ENCODE measurements around the gene MAPRE2.

Gene MAPRE2

DNA sequence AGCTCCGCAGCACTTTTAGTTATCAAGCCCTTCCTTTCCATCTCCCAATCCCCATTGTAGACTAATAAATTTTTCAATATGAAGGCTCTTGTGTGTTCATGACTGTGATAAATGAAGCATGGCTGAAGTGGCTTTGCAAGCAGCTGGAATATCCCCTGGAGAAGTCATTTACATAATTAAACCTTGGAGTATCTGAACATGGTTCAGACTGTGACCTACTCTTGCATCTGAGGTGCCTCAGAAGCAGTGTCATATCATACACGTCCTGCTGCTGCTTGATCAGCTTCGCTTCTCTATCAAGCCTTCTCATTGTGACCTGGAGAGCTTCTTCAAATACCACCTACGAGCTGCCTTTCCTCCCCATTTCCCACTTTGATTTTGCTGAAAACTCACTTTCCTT, 151.2 kb downstream of the MAPRE2 start:
- no peak overlapping the region for H3K4me3 ChIP-seq (ENCODE audit: insufficient read length, low read depth)
- DNase-seq (ENCODE audit: low read depth, low spot score) = no peak
- no peak for TF ChIP-seq YY1 (IDR thresholded peaks at IDR 0.05; ENCODE audit: insufficient read depth, insufficient read length)
- no peak for TF ChIP-seq SUZ12 (IDR thresholded peaks at IDR 0.05; ENCODE audit: extremely low read depth, insufficient read depth, insufficient read length)
- no peak for TF ChIP-seq ZNF274 (IDR thresholded peaks at IDR 0.05; ENCODE audit: low read depth, low read length)
- no peaks in the 10 kb centered on the region for H3K9me3 ChIP-seq (ENCODE audit: insufficient read depth, low read length)
- no peak overlapping the region for H3K9ac ChIP-seq (ENCODE audit: insufficient read length, low read depth)
- no peaks in the 10 kb centered on the region for H3K36me3 ChIP-seq (ENCODE audit: insufficient read depth, insufficient read length, low read length)
- no peaks in the 10 kb centered on the region for H3K27me3 ChIP-seq (ENCODE audit: insufficient read depth, insufficient read length)
- H3K4me1 ChIP-seq (ENCODE audit: insufficient read depth, insufficient read length) = no peaks in the 10 kb centered on the region

Measured in NT2/D1 (cell line).